ENCODE measurements around the gene SAT1. TPM values are rescaled to one million over a fixed set of nuclear protein-coding genes. Genes with fewer than 3 reads are reported as not detected.

SAT1 gene
- total and polyA plus RNA-seq, 2 donors (not counting 1 experiment from before 2014, with no cell fraction given) = 118 to 148 TPM

- Histone ChIP-seq H3K4me2 (ENCODE audit: extremely low read depth, insufficient read depth, low read length) (no peak overlapping the region), H3K27me3 (ENCODE audit: control insufficient read depth, insufficient read depth, low read length) (no peaks in the 10 kb centered on the region), H2AFZ (ENCODE audit: low read length) (no peak overlapping the region), H3K36me3 (ENCODE audit: control insufficient read depth, insufficient read depth, low read length) (no peaks in the 10 kb centered on the region), H3K9ac (ENCODE audit: insufficient read depth, low read length) (no peak overlapping the region), H3K79me2 (ENCODE audit: control insufficient read depth, insufficient read depth, low read length) (no peaks in the 10 kb centered on the region), H3K27ac (ENCODE audit: insufficient read depth, low read length) (no peak overlapping the region), H4K20me1 (ENCODE audit: control insufficient read depth, extremely low read depth, insufficient read depth, low read length) (no peaks in the 10 kb centered on the region), H3K4me1 (ENCODE audit: control insufficient read depth, extremely low read depth, insufficient read depth, low read length) (no peaks in the 10 kb centered on the region), H3K4me3 (replicated peaks in 1 of 4; ENCODE audit: control extremely low read depth in 1 of 4, insufficient read depth in 1 of 4, low read depth in 3 of 4, low read length in 4 of 4) (no peak overlapping the region), H3K9me3 (ENCODE audit: control insufficient read depth, insufficient read depth, low read depth, low read length) (no peaks in the 10 kb centered on the region)
- TF ChIP-seq EZH2 (IDR thresholded peaks at IDR 0.05; ENCODE audit: low read length, missing control alignments) = no peak
- no peak for TF ChIP-seq CTCF (conservative IDR thresholded peaks at IDR 0.05 in 1 of 2, IDR thresholded peaks at IDR 0.05 in 1 of 2; ENCODE audit: low read depth in 1 of 2, low read length in 2 of 2)
- no peak for DNase-seq (ENCODE audit: low read depth in 2 of 2)
Measured at GRCh38 chrX:23817979-23818336, 35.0 kb downstream of the SAT1 start.

- Histone ChIP-seq H3K79me2 (ENCODE audit: control insufficient read depth, insufficient read depth, low read length) (no peaks in the 10 kb centered on the region), H3K36me3 (ENCODE audit: control insufficient read depth, insufficient read depth, low read length) (no peaks in the 10 kb centered on the region), H2AFZ (ENCODE audit: low read length) (no peak overlapping the region), H3K9me3 (ENCODE audit: control insufficient read depth, insufficient read depth, low read depth, low read length) (no peaks in the 10 kb centered on the region), H3K27me3 (ENCODE audit: control insufficient read depth, insufficient read depth, low read length) (no peaks in the 10 kb centered on the region), H3K4me2 (ENCODE audit: extremely low read depth, insufficient read depth, low read length) (no peak overlapping the region), H3K27ac (ENCODE audit: insufficient read depth, low read length) (no peak overlapping the region), H3K4me3 (replicated peaks in 1 of 4; ENCODE audit: control extremely low read depth in 1 of 4, insufficient read depth in 1 of 4, low read depth in 3 of 4, low read length in 4 of 4) (no peak overlapping the region), H3K4me1 (ENCODE audit: control insufficient read depth, extremely low read depth, insufficient read depth, low read length) (no peaks in the 10 kb centered on the region), H3K9ac (ENCODE audit: insufficient read depth, low read length) (no peak overlapping the region), H4K20me1 (ENCODE audit: control insufficient read depth, extremely low read depth, insufficient read depth, low read length) (no peaks in the 10 kb centered on the region)
- TF ChIP-seq CTCF (conservative IDR thresholded peaks at IDR 0.05 in 1 of 2, IDR thresholded peaks at IDR 0.05 in 1 of 2; ENCODE audit: low read depth in 1 of 2, low read length in 2 of 2) = no peak
- TF ChIP-seq EZH2 (IDR thresholded peaks at IDR 0.05; ENCODE audit: low read length, missing control alignments) = no peak
- peak in 1 of 2 donors; percentile 77 for DNase-seq (ENCODE audit: low read depth in 2 of 2)
Measured at GRCh38 chrX:23819385-23820234, 36.6 kb downstream of the SAT1 start.

- Histone ChIP-seq H4K20me1 (ENCODE audit: control insufficient read depth, extremely low read depth, insufficient read depth, low read length) (no peaks in the 10 kb centered on the region), H3K9me3 (ENCODE audit: control insufficient read depth, insufficient read depth, low read depth, low read length) (no peaks in the 10 kb centered on the region), H3K27me3 (ENCODE audit: control insufficient read depth, insufficient read depth, low read length) (no peaks in the 10 kb centered on the region), H3K27ac (ENCODE audit: insufficient read depth, low read length) (no peak overlapping the region), H3K79me2 (ENCODE audit: control insufficient read depth, insufficient read depth, low read length) (no peaks in the 10 kb centered on the region), H3K36me3 (ENCODE audit: control insufficient read depth, insufficient read depth, low read length) (no peaks in the 10 kb centered on the region), H3K4me3 (replicated peaks in 1 of 4; ENCODE audit: control extremely low read depth in 1 of 4, insufficient read depth in 1 of 4, low read depth in 3 of 4, low read length in 4 of 4) (no peak overlapping the region), H2AFZ (ENCODE audit: low read length) (no peak overlapping the region), H3K9ac (ENCODE audit: insufficient read depth, low read length) (no peak overlapping the region), H3K4me1 (ENCODE audit: control insufficient read depth, extremely low read depth, insufficient read depth, low read length) (no peaks in the 10 kb centered on the region), H3K4me2 (ENCODE audit: extremely low read depth, insufficient read depth, low read length) (no peak overlapping the region)
- DNase-seq (ENCODE audit: low read depth in 2 of 2) = peak in 1 of 2 donors; percentile 47
- no peak for TF ChIP-seq EZH2 (IDR thresholded peaks at IDR 0.05; ENCODE audit: low read length, missing control alignments)
Measured at GRCh38 chrX:23820235-23820782, 37.3 kb downstream of the SAT1 start.

All from fibroblast of lung (primary cell).